ENCODE data around the gene AK9.

AK9 gene

DNA sequence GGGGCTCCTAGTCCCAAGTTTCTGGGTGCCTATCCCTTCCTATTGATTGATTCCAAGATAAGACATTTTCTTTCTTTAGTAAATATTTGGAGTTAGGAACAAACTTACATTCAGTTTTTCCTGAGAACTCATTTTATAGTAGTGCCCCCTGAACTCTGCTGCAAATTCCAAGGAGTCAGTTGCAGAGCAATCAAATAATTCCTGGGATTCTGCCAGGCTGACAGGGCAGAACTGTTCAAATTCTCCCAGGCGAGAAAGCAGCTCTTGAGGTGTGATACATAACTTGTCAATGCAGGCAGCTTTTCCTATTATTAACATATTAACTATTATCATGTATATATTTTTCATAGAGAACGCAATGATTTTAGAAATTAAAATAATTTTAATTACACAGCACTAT lies 192.1 kb downstream of the AK9 start:
- H3K4me3 Mint-ChIP-seq, result no peak overlapping the region
- H3K9me3 Mint-ChIP-seq, result no peaks in the 10 kb centered on the region
- peaks cover 10% of the 10 kb centered on the region for H3K4me1 Mint-ChIP-seq (ENCODE audit: low read depth)
- no peaks in the 10 kb centered on the region for H3K36me3 Mint-ChIP-seq (ENCODE audit: low read depth)
- no peaks in the 10 kb centered on the region for H3K27me3 Mint-ChIP-seq
- H3K27ac Mint-ChIP-seq, result no peak overlapping the region

DNA sequence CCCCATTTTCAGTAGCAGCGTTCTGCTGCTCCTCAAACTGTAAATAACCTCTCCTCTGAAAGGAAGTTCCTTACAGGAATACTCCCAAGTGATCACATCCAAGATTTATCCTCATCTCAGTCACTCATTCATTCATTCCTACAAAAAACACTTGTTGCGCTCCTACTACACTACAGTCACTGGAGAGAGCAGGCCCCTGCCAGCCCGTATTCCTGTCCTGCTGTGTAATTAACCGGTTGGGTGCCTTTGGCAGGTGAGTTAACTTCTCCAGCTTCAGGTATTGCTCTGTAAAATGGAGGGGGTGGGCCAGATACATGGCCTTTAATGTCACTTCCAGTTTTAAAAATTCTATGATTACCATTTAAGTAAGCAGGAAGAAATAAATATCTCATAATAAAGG lies 192.9 kb downstream of the AK9 start:
- no peak overlapping the region for H3K4me3 Mint-ChIP-seq
- H3K27ac Mint-ChIP-seq, result no peak overlapping the region
- no peaks in the 10 kb centered on the region for H3K36me3 Mint-ChIP-seq (ENCODE audit: low read depth)
- no peaks in the 10 kb centered on the region for H3K9me3 Mint-ChIP-seq
- H3K27me3 Mint-ChIP-seq, result no peaks in the 10 kb centered on the region
- H3K4me1 Mint-ChIP-seq (ENCODE audit: low read depth), result peaks cover 18% of the 10 kb centered on the region

DNA sequence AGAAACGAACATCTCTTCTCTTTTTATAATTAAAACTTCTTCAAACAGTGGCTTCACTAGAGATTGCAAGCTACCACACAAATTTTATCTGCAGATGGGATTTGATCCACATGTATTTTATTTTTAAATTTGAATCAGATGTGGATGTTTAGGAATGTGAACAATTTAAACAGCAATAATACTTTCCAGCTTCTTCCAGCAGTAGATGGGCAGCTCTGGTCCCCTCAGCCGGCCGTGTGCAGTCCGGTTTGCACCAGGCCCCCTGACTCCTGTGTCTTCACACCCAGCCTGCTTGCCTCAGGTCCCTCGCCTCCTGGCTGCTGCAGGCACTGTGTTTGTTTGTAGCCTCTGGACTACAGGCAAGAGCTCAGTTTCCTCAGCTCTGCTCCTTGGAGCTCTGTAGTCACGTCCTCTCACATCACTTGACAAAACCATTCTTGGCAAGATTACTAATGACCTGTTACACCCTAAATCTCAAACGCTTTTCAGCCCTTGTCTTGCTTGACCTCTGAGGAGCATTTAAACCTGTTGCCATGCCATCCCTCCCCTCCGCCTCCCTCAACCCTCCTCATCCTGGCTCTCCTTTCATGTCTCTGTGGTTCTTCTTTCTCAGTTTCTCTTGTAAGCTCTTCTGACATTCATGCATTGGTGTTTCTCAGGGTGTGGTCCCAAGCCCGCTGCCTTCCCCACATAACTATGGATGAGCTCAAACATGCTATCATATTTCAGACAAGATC lies 194.8 kb downstream of the AK9 start:
- no peaks in the 10 kb centered on the region for H3K9me3 Mint-ChIP-seq
- H3K27me3 Mint-ChIP-seq, result no peaks in the 10 kb centered on the region
- H3K27ac Mint-ChIP-seq, result no peak overlapping the region
- H3K36me3 Mint-ChIP-seq (ENCODE audit: low read depth), result no peaks in the 10 kb centered on the region
- peaks cover 28% of the 10 kb centered on the region for H3K4me1 Mint-ChIP-seq (ENCODE audit: low read depth)
- no peak overlapping the region for H3K4me3 Mint-ChIP-seq

DNA sequence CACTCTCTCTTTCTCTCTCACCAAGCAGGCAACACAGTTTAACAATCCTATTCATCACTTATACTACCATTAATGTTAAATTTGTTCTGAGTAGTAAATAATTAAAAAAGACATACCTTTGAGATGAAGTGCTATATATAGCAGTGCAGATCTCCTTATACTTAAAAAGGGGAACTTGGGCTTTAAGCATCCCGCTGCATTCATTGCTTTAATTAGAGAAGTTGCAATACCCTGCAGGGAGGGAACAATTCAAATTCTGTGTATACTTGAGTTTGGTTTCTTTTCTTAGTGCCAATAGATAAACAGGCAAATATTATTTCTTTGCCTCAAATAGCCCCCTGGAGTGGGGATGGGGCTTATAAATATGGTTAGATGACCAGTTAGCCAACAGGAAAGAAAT lies 197.1 kb downstream of the AK9 start:
- Mint-ChIP-seq H3K4me1 (ENCODE audit: low read depth) (peaks cover 42% of the 10 kb centered on the region), H3K4me3 (no peak overlapping the region), H3K27me3 (no peaks in the 10 kb centered on the region), H3K36me3 (ENCODE audit: low read depth) (no peaks in the 10 kb centered on the region), H3K27ac (no peak overlapping the region), H3K9me3 (no peaks in the 10 kb centered on the region)

DNA sequence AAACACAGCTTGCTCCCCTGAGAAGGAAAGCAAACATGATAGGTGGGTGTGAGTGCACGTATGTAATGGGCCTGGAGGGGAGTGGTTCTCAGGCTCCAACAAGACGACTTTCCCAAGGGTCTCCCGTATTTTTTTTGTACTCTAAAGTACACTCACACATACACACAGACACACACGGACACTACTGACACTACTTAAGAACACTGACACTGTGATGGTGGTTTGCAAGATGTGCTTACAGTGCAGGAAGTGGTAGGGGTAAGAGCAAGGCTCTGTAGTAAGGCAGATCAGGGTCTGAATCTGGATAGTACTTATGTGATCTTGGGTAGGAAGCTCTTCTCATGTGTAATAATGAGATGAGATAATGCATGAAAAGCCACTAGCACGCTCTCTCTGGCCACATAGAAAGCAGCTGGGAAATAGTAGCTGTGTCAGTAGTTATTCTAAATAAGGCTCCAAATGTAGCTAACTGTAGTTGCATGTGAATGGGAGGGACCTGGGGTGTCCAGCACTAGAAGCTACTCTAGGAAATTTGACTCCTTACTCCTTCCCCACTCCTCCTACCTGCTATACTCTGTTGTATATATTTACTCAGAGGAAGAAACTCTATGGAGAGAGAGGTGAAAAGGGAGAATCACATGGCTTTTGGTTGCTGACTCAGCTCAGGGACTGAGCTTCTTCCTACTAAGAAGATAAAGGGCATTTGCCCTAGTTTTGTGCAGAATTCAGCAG lies 199.6 kb downstream of the AK9 start:
- Mint-ChIP-seq H3K27me3 (no peaks in the 10 kb centered on the region), H3K4me3 (peak overlapping the region; percentile 0), H3K9me3 (no peaks in the 10 kb centered on the region), H3K36me3 (ENCODE audit: low read depth) (no peaks in the 10 kb centered on the region), H3K27ac (peak overlapping the region; percentile 9), H3K4me1 (ENCODE audit: low read depth) (peaks cover 35% of the 10 kb centered on the region)

DNA sequence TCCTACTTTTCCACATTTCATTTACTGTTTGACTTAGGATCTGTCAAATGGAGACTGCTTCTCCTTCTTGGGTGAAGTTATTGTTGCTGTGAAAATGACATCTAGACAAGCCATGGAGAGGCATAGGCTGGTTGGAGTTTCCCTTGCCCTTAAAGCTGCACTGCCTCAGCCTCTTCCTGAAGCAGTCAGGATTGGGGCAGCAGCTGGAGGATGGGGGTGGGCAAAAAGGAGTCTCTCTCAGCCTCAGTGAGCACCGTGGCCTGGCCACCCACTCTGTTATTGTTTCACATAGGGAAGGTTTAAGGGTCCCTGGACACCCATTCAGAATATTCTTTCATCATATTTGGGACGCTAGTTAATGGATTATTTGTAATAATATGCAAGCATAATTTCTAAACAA lies 200.3 kb downstream of the AK9 start:
- H3K9me3 Mint-ChIP-seq, result no peaks in the 10 kb centered on the region
- no peak overlapping the region for H3K27ac Mint-ChIP-seq
- H3K4me3 Mint-ChIP-seq, result peak overlapping the region; percentile 0
- H3K36me3 Mint-ChIP-seq (ENCODE audit: low read depth), result no peaks in the 10 kb centered on the region
- peaks cover 35% of the 10 kb centered on the region for H3K4me1 Mint-ChIP-seq (ENCODE audit: low read depth)
- H3K27me3 Mint-ChIP-seq, result no peaks in the 10 kb centered on the region

DNA sequence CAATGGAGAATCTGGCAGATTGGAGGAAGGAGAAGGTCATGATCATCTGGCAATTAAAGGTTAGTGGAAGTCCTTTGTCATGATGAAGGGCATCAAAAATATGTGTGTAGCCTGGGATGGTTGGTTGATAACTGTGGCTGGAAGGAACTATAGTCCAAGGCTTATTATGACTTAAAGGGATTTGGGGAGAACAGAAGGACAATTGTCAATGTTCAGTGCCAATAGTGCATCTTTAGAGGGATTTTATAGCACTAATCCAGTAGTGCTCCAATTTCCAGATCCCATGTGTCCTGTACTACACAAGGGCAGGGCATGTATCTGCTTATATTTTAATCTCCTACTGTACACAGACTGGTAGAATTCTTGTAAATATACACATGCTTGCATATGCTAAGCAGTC lies 203.0 kb downstream of the AK9 start:
- no peak overlapping the region for H3K27ac Mint-ChIP-seq
- no peaks in the 10 kb centered on the region for H3K36me3 Mint-ChIP-seq (ENCODE audit: low read depth)
- H3K27me3 Mint-ChIP-seq, result no peaks in the 10 kb centered on the region
- H3K4me3 Mint-ChIP-seq, result no peak overlapping the region
- H3K4me1 Mint-ChIP-seq (ENCODE audit: low read depth), result peaks cover 37% of the 10 kb centered on the region
- H3K9me3 Mint-ChIP-seq, result no peaks in the 10 kb centered on the region

DNA sequence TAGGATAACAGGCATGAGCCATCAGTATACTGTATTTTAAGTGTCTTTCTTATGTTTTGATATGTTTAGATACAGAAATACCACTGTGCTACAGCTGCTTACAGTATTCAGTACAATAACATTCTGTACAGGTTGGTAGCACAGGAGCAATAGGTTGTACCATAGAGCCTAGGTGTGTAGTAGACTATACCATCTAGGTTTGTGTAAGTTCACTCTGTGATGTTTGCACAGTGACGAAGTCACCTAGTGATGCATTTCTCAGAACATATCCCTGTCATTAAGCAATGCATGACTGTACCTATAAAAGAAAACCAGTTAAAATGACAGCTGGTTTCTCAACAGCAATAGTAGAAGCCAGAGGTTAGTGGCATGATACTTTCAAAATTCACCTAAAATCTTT lies 204.9 kb downstream of the AK9 start:
- no peaks in the 10 kb centered on the region for H3K9me3 Mint-ChIP-seq
- peaks cover 38% of the 10 kb centered on the region for H3K4me1 Mint-ChIP-seq (ENCODE audit: low read depth)
- H3K27me3 Mint-ChIP-seq, result no peaks in the 10 kb centered on the region
- no peak overlapping the region for H3K27ac Mint-ChIP-seq
- peaks cover 11% of the 10 kb centered on the region for H3K36me3 Mint-ChIP-seq (ENCODE audit: low read depth)
- no peak overlapping the region for H3K4me3 Mint-ChIP-seq

DNA sequence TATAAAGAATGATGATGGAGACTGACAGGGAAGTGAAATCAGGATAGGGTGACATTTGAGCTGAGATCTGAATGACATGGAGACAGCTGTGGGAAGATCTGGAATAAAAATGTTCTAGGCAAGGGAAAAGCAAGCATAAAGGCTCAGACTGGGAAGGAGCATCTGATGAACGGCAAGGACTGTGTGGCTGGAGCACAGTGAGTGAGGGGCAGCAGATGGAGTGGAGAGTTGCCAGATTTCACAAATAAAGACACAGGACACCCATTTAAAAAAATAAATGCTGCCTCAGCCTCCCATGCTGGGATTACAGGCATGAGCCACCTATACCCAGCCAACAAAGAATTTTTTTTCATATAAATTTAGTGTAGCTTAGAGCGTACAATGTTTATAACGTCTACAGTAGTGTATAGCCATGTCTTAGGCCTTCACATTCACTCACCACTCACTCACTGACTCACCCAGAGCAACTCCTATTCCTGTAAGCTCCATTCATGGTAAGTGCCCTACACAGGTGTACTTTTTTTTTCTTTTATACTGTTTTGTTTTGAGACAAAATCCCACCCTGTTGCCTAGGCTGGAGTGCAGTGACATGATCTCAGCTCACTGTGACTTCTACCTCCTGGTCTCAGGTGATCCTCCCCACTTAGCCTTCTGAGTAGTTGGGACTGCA lies 205.6 kb downstream of the AK9 start:
- H3K4me1 Mint-ChIP-seq (ENCODE audit: low read depth), result peaks cover 38% of the 10 kb centered on the region
- no peaks in the 10 kb centered on the region for H3K27me3 Mint-ChIP-seq
- no peak overlapping the region for H3K4me3 Mint-ChIP-seq
- peaks cover 16% of the 10 kb centered on the region for H3K36me3 Mint-ChIP-seq (ENCODE audit: low read depth)
- H3K27ac Mint-ChIP-seq, result no peak overlapping the region
- H3K9me3 Mint-ChIP-seq, result no peaks in the 10 kb centered on the region

DNA sequence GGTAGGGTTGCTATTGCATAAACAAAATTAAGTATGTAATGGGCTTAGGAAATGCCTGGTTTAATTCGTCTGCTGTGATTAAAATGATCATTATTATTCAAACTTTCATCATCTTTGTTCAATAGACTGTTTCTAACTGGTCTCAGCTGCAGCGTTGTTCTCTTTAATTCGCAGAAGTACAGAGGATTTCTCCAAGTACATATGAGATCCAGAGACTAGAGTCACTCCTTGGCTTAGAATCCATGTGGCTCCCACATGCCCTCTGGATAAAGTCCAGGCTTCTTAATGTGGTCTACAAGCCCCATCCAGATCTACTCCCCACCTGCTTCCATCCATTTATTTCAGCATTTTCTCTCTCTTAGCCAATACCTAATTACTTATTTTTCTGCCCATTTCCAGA lies 206.9 kb downstream of the AK9 start:
- Mint-ChIP-seq H3K4me1 (ENCODE audit: low read depth) (peaks cover 42% of the 10 kb centered on the region), H3K36me3 (ENCODE audit: low read depth) (peaks cover 27% of the 10 kb centered on the region), H3K27ac (no peak overlapping the region), H3K27me3 (no peaks in the 10 kb centered on the region), H3K4me3 (peak overlapping the region; percentile 76), H3K9me3 (no peaks in the 10 kb centered on the region)

DNA sequence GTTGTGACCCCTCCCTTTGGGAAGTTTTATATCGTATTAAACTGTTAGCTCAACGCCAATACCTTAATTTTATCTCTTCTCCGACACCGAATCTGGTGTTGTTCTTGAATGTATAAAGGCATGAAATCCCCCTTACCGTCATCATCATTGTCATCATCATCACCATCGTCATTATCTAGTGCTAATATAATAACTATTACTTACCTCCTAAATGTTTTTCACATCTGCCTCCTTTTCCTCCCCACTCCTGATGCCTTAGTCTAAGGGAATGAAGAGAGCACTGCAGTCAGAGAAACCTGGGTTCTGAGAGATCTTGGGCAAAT lies 207.3 kb downstream of the AK9 start:
- Mint-ChIP-seq H3K36me3 (ENCODE audit: low read depth) (peaks cover 31% of the 10 kb centered on the region), H3K4me3 (peak overlapping the region; percentile 76), H3K9me3 (no peaks in the 10 kb centered on the region), H3K4me1 (ENCODE audit: low read depth) (peaks cover 46% of the 10 kb centered on the region), H3K27me3 (no peaks in the 10 kb centered on the region), H3K27ac (peak overlapping the region; percentile 9)

DNA sequence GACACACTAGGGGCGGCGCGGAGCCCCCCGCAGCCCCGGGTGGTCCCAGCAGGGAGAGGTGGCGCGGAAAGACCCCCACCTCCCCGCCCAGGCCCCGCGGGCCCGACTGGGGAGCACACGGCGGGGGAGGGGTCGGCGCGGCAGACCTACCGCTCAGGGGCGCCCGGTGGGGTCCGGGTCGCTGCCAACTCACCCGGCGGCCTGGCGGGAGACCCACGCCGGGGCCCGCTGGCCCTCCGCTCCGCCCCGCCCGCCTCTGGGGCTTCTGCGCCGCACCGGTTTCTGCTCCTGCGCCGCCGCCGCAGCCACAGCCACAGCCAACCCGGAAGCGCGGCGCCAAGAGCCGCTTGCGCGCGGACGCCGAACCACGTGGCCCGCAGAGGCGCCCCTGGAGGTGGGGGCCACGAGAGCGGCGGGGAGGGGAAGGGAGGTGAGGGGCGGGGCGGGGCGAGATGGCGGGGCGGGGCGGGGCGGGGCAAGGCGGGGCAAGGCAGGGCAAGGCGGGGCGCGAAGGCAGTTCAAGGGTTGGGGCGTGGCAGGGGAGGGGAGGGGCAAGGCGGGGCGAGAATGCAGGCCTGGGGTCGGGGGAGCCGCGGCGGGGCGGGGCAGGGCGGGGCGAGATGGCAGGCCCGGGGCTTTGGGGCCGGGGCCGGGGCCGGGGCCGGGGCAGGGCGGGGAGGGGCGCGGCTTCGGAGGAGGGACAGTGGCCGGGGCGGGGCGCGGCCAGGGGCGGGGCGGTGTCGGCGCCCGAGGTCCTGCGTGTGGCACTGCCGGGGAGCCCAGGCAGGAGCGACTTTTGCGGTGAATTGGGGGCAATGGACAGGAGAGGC lies 207.9 kb downstream of the AK9 start, which contains the start of gene ZBTB24:
TSS of gene ZBTB24 (minus strand) at position 315 of the 830 bp plus-strand sequence. CDS start 1,193 bp downstream, outside the sequence.
- Mint-ChIP-seq H3K9me3 (no peaks in the 10 kb centered on the region), H3K27ac (peak within 1 kb of the TSS; percentile 93), H3K4me1 (ENCODE audit: low read depth) (peaks cover 52% of the 10 kb centered on the region), H3K36me3 (ENCODE audit: low read depth) (peaks cover 37% of the 10 kb centered on the region), H3K27me3 (no peaks in the 10 kb centered on the region), H3K4me3 (peak within 1 kb of the TSS; percentile 99)

DNA sequence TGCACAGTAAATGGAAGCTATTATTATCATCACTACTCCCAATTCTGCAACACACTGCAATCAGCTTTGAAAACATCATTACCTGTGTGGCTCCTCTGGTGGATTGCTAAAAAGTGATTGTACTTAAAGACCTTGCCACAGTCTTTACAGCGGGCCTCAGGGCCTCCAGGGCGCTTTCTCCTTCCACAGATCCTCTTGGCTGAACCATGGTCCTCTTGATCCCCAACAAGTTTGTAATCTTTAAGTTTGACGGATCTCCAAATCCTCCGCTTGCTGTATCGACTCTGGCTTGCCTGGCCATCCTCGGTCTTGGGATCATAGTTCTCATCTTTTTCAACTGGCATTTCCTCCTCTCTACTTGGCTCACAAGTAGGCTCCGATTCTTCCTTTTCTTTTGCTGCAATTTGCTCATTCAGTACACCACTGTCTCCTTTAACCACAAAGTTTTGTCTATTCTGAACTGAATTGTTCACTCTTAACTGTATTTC lies 210.0 kb downstream of the AK9 start:
- H3K9me3 Mint-ChIP-seq, result no peaks in the 10 kb centered on the region
- peak overlapping the region; percentile 16 for H3K27ac Mint-ChIP-seq
- H3K4me1 Mint-ChIP-seq (ENCODE audit: low read depth), result peaks cover 71% of the 10 kb centered on the region
- H3K36me3 Mint-ChIP-seq (ENCODE audit: low read depth), result peaks cover 54% of the 10 kb centered on the region
- peak overlapping the region; percentile 99 for H3K4me3 Mint-ChIP-seq
- no peaks in the 10 kb centered on the region for H3K27me3 Mint-ChIP-seq

DNA sequence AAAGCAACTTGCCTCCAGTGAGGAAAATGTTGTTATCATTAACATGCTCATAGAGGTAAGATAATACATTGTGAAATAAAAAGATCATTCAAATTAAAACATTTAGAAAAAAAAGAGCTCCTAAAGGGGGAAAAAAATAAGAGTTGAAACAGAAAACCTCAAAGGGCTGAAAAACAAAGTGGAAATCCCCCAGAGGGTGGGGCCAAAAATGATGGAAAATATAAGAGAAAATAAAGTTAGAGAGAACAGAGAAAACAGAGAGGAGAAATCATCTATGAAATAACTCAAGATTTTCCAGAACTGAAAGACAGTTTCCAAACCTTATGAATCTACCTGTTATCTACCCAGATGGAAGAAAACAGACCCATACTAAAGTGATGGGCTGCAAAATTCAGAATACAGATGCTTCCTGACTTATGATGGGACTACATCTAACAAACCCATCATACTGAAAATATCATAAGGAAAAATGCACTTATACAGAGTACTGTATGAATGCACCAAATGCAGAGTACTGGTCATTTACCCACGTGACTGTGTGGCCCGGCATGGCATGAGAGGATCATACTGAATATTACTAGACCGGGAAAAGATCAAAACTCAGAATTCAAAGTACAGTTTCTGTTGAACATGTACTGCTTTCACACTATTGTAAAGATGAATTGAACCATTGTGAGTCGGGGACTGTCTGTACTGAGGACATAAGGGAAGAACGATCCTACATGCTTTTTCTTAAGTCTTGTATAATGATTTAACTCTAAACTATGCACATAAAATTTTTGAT lies 212.0 kb downstream of the AK9 start:
- peak overlapping the region; percentile 99 for H3K4me3 Mint-ChIP-seq
- H3K27ac Mint-ChIP-seq, result peak overlapping the region; percentile 85
- peaks cover 71% of the 10 kb centered on the region for H3K36me3 Mint-ChIP-seq (ENCODE audit: low read depth)
- H3K4me1 Mint-ChIP-seq (ENCODE audit: low read depth), result peaks cover 78% of the 10 kb centered on the region
- no peaks in the 10 kb centered on the region for H3K9me3 Mint-ChIP-seq
- H3K27me3 Mint-ChIP-seq, result no peaks in the 10 kb centered on the region
